Measurements from ENCODE around the gene OPRD1. TPM values are rescaled to one million over a fixed set of nuclear protein-coding genes. Genes with fewer than 3 reads are reported as not detected.

Gene OPRD1
- total and polyA plus RNA-seq, 2 donors (not counting 1 experiment from before 2014, with no cell fraction given) = not detected

GRCh38 chr1:28836421-28836956 lies 24.5 kb downstream of the OPRD1 start:
- Histone ChIP-seq H3K9ac (ENCODE audit: low read length) (no peak overlapping the region), H3K9me3 (ENCODE audit: control extremely low read depth in 1 of 3, control insufficient read depth in 2 of 3, insufficient read depth in 1 of 3, low read length in 2 of 3) (no peaks in the 10 kb centered on the region), H3K4me3 (ENCODE audit: control extremely low read depth in 1 of 5, extremely low read depth in 1 of 5, insufficient read depth in 1 of 5, low read depth in 2 of 5, low read length in 4 of 5) (no peak overlapping the region), H3K36me3 (replicated peaks in 1 of 2; ENCODE audit: control extremely low read depth in 1 of 2, control insufficient read depth in 1 of 2, extremely low read depth in 1 of 2, insufficient read depth in 2 of 2, low read length in 1 of 2) (no peaks in the 10 kb centered on the region), H3K79me2 (ENCODE audit: control insufficient read depth, insufficient read depth, low read length) (no peaks in the 10 kb centered on the region), H3K4me1 (ENCODE audit: control insufficient read depth in 2 of 2, insufficient read depth in 2 of 2, low read length in 2 of 2) (no peaks in the 10 kb centered on the region), H3K27ac (ENCODE audit: low read length in 2 of 2) (no peak overlapping the region), H3K27me3 (replicated peaks in 1 of 4; ENCODE audit: control extremely low read depth in 1 of 4, control insufficient read depth in 3 of 4, insufficient read depth in 4 of 4, low read length in 3 of 4) (peaks cover 0 to 3% (median 0%) of the 10 kb centered on the region in 4 experiments), H3K4me2 (replicated peaks; ENCODE audit: low read depth, low read length, poor library complexity, severe bottlenecking) (no peak overlapping the region), H2AFZ (ENCODE audit: insufficient read depth, low read depth, low read length, poor library complexity, severe bottlenecking) (no peak overlapping the region), H4K20me1 (ENCODE audit: control insufficient read depth, insufficient read depth, low read length, poor library complexity, severe bottlenecking) (no peaks in the 10 kb centered on the region)
- no peaks in the 10 kb centered on the region for H3K9me3 Mint-ChIP-seq (ENCODE audit: insufficient read depth)
- TF ChIP-seq EZH2 (IDR thresholded peaks at IDR 0.05; ENCODE audit: borderline replicate concordance, insufficient read depth, low read depth, low read length, poor library complexity, severe bottlenecking) (no peak), CTCF (IDR thresholded peaks at IDR 0.05) (no peak)
- H3K27ac Mint-ChIP-seq = no peak overlapping the region
- H3K4me1 Mint-ChIP-seq = no peaks in the 10 kb centered on the region
- POLR2A ChIA-PET = no interaction called here
- 98% methylated on average over 6 of the region's 15 CpGs for WGBS (ENCODE audit: insufficient coverage)
- DNase-seq (no peak), ATAC-seq (ENCODE audit: low read depth) (no peak)
- peaks cover 13% of the 10 kb centered on the region for H3K27me3 Mint-ChIP-seq
- intact Hi-C loops (cut with micrococcal nuclease) = no loop called here
- no peak overlapping the region for H3K4me3 Mint-ChIP-seq
- CTCF ChIA-PET = no interaction called here

- Mint-ChIP-seq H3K9me3 (ENCODE audit: insufficient read depth) (no peaks in the 10 kb centered on the region), H3K27ac (no peak overlapping the region), H3K27me3 (peaks cover 21% of the 10 kb centered on the region), H3K4me1 (peaks cover 6% of the 10 kb centered on the region), H3K4me3 (no peak overlapping the region)
- TF ChIP-seq EZH2 (IDR thresholded peaks at IDR 0.05; ENCODE audit: borderline replicate concordance, insufficient read depth, low read depth, low read length, poor library complexity, severe bottlenecking) (no peak), CTCF (IDR thresholded peaks at IDR 0.05) (no peak)
- peaks cover 0 to 5% of the 10 kb centered on the region in 2 donors for H3K4me1 ChIP-seq (ENCODE audit: control insufficient read depth in 2 of 2, insufficient read depth in 2 of 2, low read length in 2 of 2)
- no peak overlapping the region for H2AFZ ChIP-seq (ENCODE audit: insufficient read depth, low read depth, low read length, poor library complexity, severe bottlenecking)
- no peaks in the 10 kb centered on the region for H3K79me2 ChIP-seq (ENCODE audit: control insufficient read depth, insufficient read depth, low read length)
- CTCF ChIA-PET = no interaction called here
- ATAC-seq (ENCODE audit: low read depth) = no peak
- H3K27ac ChIP-seq (ENCODE audit: low read length in 2 of 2) = no peak overlapping the region
- POLR2A ChIA-PET = no interaction called here
- H3K36me3 ChIP-seq (replicated peaks in 1 of 2; ENCODE audit: control extremely low read depth in 1 of 2, control insufficient read depth in 1 of 2, extremely low read depth in 1 of 2, insufficient read depth in 2 of 2, low read length in 1 of 2) = no peaks in the 10 kb centered on the region
- DNase-seq = no peak
- no peaks in the 10 kb centered on the region for H4K20me1 ChIP-seq (ENCODE audit: control insufficient read depth, insufficient read depth, low read length, poor library complexity, severe bottlenecking)
- H3K9ac ChIP-seq (ENCODE audit: low read length) = no peak overlapping the region
- H3K4me3 ChIP-seq (ENCODE audit: control extremely low read depth in 1 of 5, extremely low read depth in 1 of 5, insufficient read depth in 1 of 5, low read depth in 2 of 5, low read length in 4 of 5) = no peak overlapping the region
- 96% methylated on average over 5 of the region's 8 CpGs for WGBS (ENCODE audit: insufficient coverage)
- intact Hi-C loops (cut with micrococcal nuclease) = no loop called here
- H3K27me3 ChIP-seq (replicated peaks in 1 of 4; ENCODE audit: control extremely low read depth in 1 of 4, control insufficient read depth in 3 of 4, insufficient read depth in 4 of 4, low read length in 3 of 4) = no peaks in the 10 kb centered on the region
- H3K9me3 ChIP-seq (ENCODE audit: control extremely low read depth in 1 of 3, control insufficient read depth in 2 of 3, insufficient read depth in 1 of 3, low read length in 2 of 3) = no peaks in the 10 kb centered on the region
- H3K4me2 ChIP-seq (replicated peaks; ENCODE audit: low read depth, low read length, poor library complexity, severe bottlenecking) = no peak overlapping the region
Measured at GRCh38 chr1:28840928-28841544, 29.1 kb downstream of the OPRD1 start.

All from B cell (primary cell).